Karpas-422 (cell line): ENCODE measurements around the gene CDH8. TPM values are rescaled to one million over a fixed set of nuclear protein-coding genes. Genes with fewer than 3 reads are reported as not detected.

Source experiments
- DNase-seq: peaks from one replicate; pipeline ENCODE4 v3.0.0-alpha.2; 2015
- H2AFZ ChIP-seq: fragments of 200-600 bp; sonication (generic); 2 replicates; pipeline ENCODE4 v1.6.1; 2014; ENCODE audit warnings: antibody characterized with exemption, low read length, mixed read lengths
- H3K27ac ChIP-seq: fragments of 200-600 bp; sonication (generic); 2 replicates; pipeline ENCODE4 v1.5.1; 2014; ENCODE audit warnings: mild to moderate bottlenecking, low read length, moderate library complexity
- H3K27me3 ChIP-seq: fragments of 200-600 bp; sonication (generic); 2 replicates; pipeline ENCODE4 v1.6.1; 2014; ENCODE audit warnings: low read length, mixed read lengths
- H3K36me3 ChIP-seq: fragments of 200-600 bp; sonication (generic); 2 replicates; pipeline ENCODE4 v1.6.1; 2014; ENCODE audit warnings: low read length, mixed read lengths; ENCODE audit not compliant: insufficient read depth
- H3K4me1 ChIP-seq: fragments of 200-600 bp; sonication (generic); 2 replicates; pipeline ENCODE4 v1.6.1; 2014; ENCODE audit warnings: mild to moderate bottlenecking, low read length, mixed read lengths
- H3K4me2 ChIP-seq: fragments of 200-600 bp; sonication (generic); 2 replicates; pipeline ENCODE4 v1.6.1; 2014; ENCODE audit warnings: low read length, low read depth, mild to moderate bottlenecking; ENCODE audit not compliant: poor library complexity, severe bottlenecking
- H3K4me3 ChIP-seq: fragments of 200-600 bp; sonication (generic); 2 replicates; pipeline ENCODE4 v1.5.1; 2014; ENCODE audit warnings: mild to moderate bottlenecking, antibody characterized with exemption, low read length, mixed read lengths
- H3K79me2 ChIP-seq: fragments of 200-600 bp; sonication (generic); 2 replicates; pipeline ENCODE4 v1.6.1; 2014; ENCODE audit warnings: mild to moderate bottlenecking, low read length, mixed read lengths
- H3K9ac ChIP-seq: fragments of 200-600 bp; sonication (generic); 2 replicates; pipeline ENCODE4 v1.6.0; 2014; ENCODE audit warnings: low read length
- H3K9me2 ChIP-seq: fragments of 200-600 bp; sonication (generic), shearing (Covaris generic); replicated peaks from 2 replicates; pipeline ENCODE4 v1.6.0; 2014; ENCODE audit warnings: mild to moderate bottlenecking, low read length, moderate library complexity; ENCODE audit not compliant: insufficient read depth
- H3K9me3 ChIP-seq: fragments of 300-700, 200-600 bp; sonication (generic); 2 replicates; pipeline ENCODE4 v1.6.1; 2014; ENCODE audit warnings: low read length, mixed read lengths
- H4K20me1 ChIP-seq: fragments of 200-600 bp; sonication (generic); 2 replicates; pipeline ENCODE4 v1.6.1; 2014; ENCODE audit warnings: mild to moderate bottlenecking, antibody characterized with exemption, low read length, low read depth; ENCODE audit not compliant: insufficient read depth
- total RNA-seq: library from RNA; depleted of rRNA; stranded (reverse); fragments of >200 nt; shearing (Covaris generic); gene quantifications from 2 replicates; pipeline ENCODE4 v1.2.3, GENCODE V29; 2014; ENCODE audit warnings: low replicate concordance

Gene CDH8
- total RNA-seq, 1 experiment from 2014 or later = not detected

GRCh38 chr16:61659936-61660335, 376.3 kb downstream of the CDH8 start:
- peaks cover 35% of the 10 kb centered on the region for H3K9me3 ChIP-seq
- no peaks in the 10 kb centered on the region for H3K27me3 ChIP-seq
- no peak for DNase-seq
- H3K9me2 ChIP-seq = no peaks in the 10 kb centered on the region
- no peaks in the 10 kb centered on the region for H4K20me1 ChIP-seq
- H3K4me1 ChIP-seq = no peaks in the 10 kb centered on the region
- no peak overlapping the region for H2AFZ ChIP-seq
- no peak overlapping the region for H3K4me3 ChIP-seq
- H3K36me3 ChIP-seq = no peaks in the 10 kb centered on the region
- H3K9ac ChIP-seq = no peak overlapping the region
- no peak overlapping the region for H3K27ac ChIP-seq
- no peak overlapping the region for H3K4me2 ChIP-seq
- H3K79me2 ChIP-seq = no peaks in the 10 kb centered on the region

GRCh38 chr16:61654962-61655361, 381.3 kb downstream of the CDH8 start:
- Histone ChIP-seq H3K27me3 (no peaks in the 10 kb centered on the region), H2AFZ (no peak overlapping the region), H3K4me2 (no peak overlapping the region), H3K4me1 (no peaks in the 10 kb centered on the region), H3K9me3 (peaks cover 30% of the 10 kb centered on the region), H3K9me2 (no peaks in the 10 kb centered on the region), H4K20me1 (no peaks in the 10 kb centered on the region), H3K79me2 (no peaks in the 10 kb centered on the region), H3K36me3 (no peaks in the 10 kb centered on the region), H3K9ac (no peak overlapping the region), H3K27ac (no peak overlapping the region), H3K4me3 (no peak overlapping the region)
- DNase-seq = no peak

GRCh38 chr16:61653544-61653943, 382.7 kb downstream of the CDH8 start:
- Histone ChIP-seq H3K9me3 (peaks cover 34% of the 10 kb centered on the region), H3K4me2 (no peak overlapping the region), H3K36me3 (no peaks in the 10 kb centered on the region), H3K27me3 (no peaks in the 10 kb centered on the region), H4K20me1 (no peaks in the 10 kb centered on the region), H3K27ac (no peak overlapping the region), H2AFZ (no peak overlapping the region), H3K4me3 (no peak overlapping the region), H3K79me2 (no peaks in the 10 kb centered on the region), H3K9me2 (no peaks in the 10 kb centered on the region), H3K9ac (no peak overlapping the region), H3K4me1 (no peaks in the 10 kb centered on the region)
- DNase-seq = no peak

- no peaks in the 10 kb centered on the region for H4K20me1 ChIP-seq
- peaks cover 32% of the 10 kb centered on the region for H3K9me3 ChIP-seq
- H3K4me1 ChIP-seq = no peaks in the 10 kb centered on the region
- no peak overlapping the region for H3K27ac ChIP-seq
- no peak overlapping the region for H3K4me2 ChIP-seq
- no peak for DNase-seq
- no peaks in the 10 kb centered on the region for H3K79me2 ChIP-seq
- no peak overlapping the region for H3K9ac ChIP-seq
- no peaks in the 10 kb centered on the region for H3K36me3 ChIP-seq
- no peaks in the 10 kb centered on the region for H3K9me2 ChIP-seq
- no peaks in the 10 kb centered on the region for H3K27me3 ChIP-seq
- no peak overlapping the region for H3K4me3 ChIP-seq
- H2AFZ ChIP-seq = no peak overlapping the region
Measured at GRCh38 chr16:61645561-61645960, 390.7 kb downstream of the CDH8 start.

- no peaks in the 10 kb centered on the region for H3K27me3 ChIP-seq
Measured at GRCh38 chr16:61644736-61645135, 391.5 kb downstream of the CDH8 start.

GRCh38 chr16:61617219-61617783, 418.9 kb downstream of the CDH8 start:
- H3K9me3 ChIP-seq = peaks cover 4% of the 10 kb centered on the region
- H2AFZ ChIP-seq = no peak overlapping the region
- no peak overlapping the region for H3K4me3 ChIP-seq
- H3K9ac ChIP-seq = no peak overlapping the region
- H3K27ac ChIP-seq = no peak overlapping the region
- H4K20me1 ChIP-seq = no peaks in the 10 kb centered on the region
- H3K9me2 ChIP-seq = no peaks in the 10 kb centered on the region
- DNase-seq = no peak
- H3K4me1 ChIP-seq = no peaks in the 10 kb centered on the region
- no peaks in the 10 kb centered on the region for H3K27me3 ChIP-seq
- no peaks in the 10 kb centered on the region for H3K36me3 ChIP-seq
- H3K4me2 ChIP-seq = no peak overlapping the region
- H3K79me2 ChIP-seq = no peaks in the 10 kb centered on the region

More at GRCh38 chr16:61644736-61645135, 391.5 kb downstream of the CDH8 start:
- H3K9me2 ChIP-seq = no peaks in the 10 kb centered on the region
- peaks cover 39% of the 10 kb centered on the region for H3K9me3 ChIP-seq
- H4K20me1 ChIP-seq = no peaks in the 10 kb centered on the region
- H3K9ac ChIP-seq = no peak overlapping the region
- H2AFZ ChIP-seq = no peak overlapping the region
- no peaks in the 10 kb centered on the region for H3K36me3 ChIP-seq
- no peak overlapping the region for H3K4me3 ChIP-seq
- no peak overlapping the region for H3K4me2 ChIP-seq
- H3K79me2 ChIP-seq = no peaks in the 10 kb centered on the region
- no peak overlapping the region for H3K27ac ChIP-seq
- no peaks in the 10 kb centered on the region for H3K4me1 ChIP-seq
- no peak for DNase-seq

GRCh38 chr16:61616088-61616487, 420.1 kb downstream of the CDH8 start:
- Histone ChIP-seq H3K79me2 (no peaks in the 10 kb centered on the region), H3K9me2 (no peaks in the 10 kb centered on the region), H4K20me1 (no peaks in the 10 kb centered on the region), H3K27me3 (no peaks in the 10 kb centered on the region), H3K4me2 (no peak overlapping the region), H3K9ac (no peak overlapping the region), H3K9me3 (peaks cover 5% of the 10 kb centered on the region), H3K27ac (no peak overlapping the region), H3K4me3 (no peak overlapping the region), H2AFZ (no peak overlapping the region), H3K4me1 (no peaks in the 10 kb centered on the region), H3K36me3 (no peaks in the 10 kb centered on the region)
- no peak for DNase-seq

GRCh38 chr16:61611847-61612491, 424.3 kb downstream of the CDH8 start:
- no peak overlapping the region for H3K9ac ChIP-seq
- H4K20me1 ChIP-seq = no peaks in the 10 kb centered on the region
- no peak overlapping the region for H3K4me3 ChIP-seq
- no peaks in the 10 kb centered on the region for H3K36me3 ChIP-seq
- no peak overlapping the region for H2AFZ ChIP-seq
- H3K9me2 ChIP-seq = no peaks in the 10 kb centered on the region
- no peak for DNase-seq
- H3K27ac ChIP-seq = no peak overlapping the region
- no peaks in the 10 kb centered on the region for H3K79me2 ChIP-seq
- H3K9me3 ChIP-seq = peaks cover 5% of the 10 kb centered on the region; the same call in 1 of the 2 replicates
- no peaks in the 10 kb centered on the region for H3K4me1 ChIP-seq
- no peaks in the 10 kb centered on the region for H3K27me3 ChIP-seq
- H3K4me2 ChIP-seq = no peak overlapping the region
